Coronary artery (tissue), 2 donors: ENCODE results near the gene ARHGAP22.

Source experiments
- DNase-seq: peaks from one replicate; pipeline ENCODE4 v3.0.0-alpha.2; 2017; ENCODE audit warnings: low spot score
- H3K27ac ChIP-seq, 2 donors: fragments of 200-600 bp; sonication (generic); one replicate each; pipeline ENCODE4 v1.5.1; 2016 to 2019
- H3K4me3 ChIP-seq: fragments of 200-600 bp; sonication (generic); 2 replicates; pipeline ENCODE4 v1.5.1; 2016; ENCODE audit warnings: mild to moderate bottlenecking, moderate library complexity
- TF ChIP-seq, protein P1 (sequence below): fragments of 200-600 bp; sonication (generic); IDR thresholded peaks from one replicate; pipeline ENCODE4 v1.5.1; 2019; ENCODE audit warnings: antibody characterized with exemption

Gene ARHGAP22

GRCh38 chr10:48481385-48481784, 123.5 kb downstream of the ARHGAP22 start:
- Histone ChIP-seq H3K4me3 (no peak overlapping the region), H3K27ac (no peak overlapping the region)
- DNase-seq: no peak
- TF ChIP-seq, protein P1, sequence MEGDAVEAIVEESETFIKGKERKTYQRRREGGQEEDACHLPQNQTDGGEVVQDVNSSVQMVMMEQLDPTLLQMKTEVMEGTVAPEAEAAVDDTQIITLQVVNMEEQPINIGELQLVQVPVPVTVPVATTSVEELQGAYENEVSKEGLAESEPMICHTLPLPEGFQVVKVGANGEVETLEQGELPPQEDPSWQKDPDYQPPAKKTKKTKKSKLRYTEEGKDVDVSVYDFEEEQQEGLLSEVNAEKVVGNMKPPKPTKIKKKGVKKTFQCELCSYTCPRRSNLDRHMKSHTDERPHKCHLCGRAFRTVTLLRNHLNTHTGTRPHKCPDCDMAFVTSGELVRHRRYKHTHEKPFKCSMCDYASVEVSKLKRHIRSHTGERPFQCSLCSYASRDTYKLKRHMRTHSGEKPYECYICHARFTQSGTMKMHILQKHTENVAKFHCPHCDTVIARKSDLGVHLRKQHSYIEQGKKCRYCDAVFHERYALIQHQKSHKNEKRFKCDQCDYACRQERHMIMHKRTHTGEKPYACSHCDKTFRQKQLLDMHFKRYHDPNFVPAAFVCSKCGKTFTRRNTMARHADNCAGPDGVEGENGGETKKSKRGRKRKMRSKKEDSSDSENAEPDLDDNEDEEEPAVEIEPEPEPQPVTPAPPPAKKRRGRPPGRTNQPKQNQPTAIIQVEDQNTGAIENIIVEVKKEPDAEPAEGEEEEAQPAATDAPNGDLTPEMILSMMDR: no peak

DNA sequence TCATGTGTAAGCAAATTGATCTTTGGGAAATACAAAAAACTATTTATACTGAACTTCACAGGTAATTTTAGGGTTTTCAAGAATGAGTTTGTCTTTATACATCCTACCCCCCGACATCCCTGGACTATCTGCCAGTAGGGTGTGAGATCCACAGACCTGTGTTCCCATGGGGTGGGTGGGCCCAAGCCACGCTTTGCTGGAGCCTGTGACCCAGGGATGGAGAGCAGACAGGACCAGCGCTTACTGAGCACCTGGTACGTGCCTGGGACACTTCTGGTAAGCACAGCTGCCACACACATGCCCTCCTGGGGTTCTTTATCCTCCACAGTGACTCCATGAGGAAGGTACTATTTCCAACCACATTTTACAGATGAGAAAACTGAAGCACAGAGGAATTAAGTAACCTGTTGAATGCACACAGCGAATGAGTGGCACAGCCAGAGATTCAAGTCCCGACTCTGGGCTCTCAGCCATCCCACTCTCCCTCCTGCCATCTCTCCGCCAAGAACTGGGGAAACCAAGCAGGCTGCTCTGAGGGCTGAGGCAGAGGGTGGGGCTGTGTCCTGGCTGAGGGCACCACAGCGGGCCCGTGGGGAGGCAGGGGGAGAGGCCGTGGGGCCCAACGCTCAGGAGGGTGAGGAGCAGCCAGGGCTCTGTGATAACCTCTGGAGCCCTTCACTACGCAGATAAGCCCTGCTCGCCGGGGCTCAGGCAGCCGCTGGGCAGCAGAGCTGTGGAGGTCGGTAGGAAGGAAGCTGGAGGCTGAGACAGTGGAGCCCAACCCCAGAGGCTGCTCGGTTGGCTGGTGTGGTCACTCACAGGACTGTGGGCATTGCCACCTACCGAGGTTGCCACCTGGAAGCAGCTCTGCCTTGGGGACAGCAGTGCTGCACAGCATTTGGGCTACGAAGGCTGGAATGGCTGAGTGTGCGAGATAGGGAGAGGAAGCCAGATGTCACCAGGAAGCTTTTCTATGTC, 124.2 kb downstream of the ARHGAP22 start:
- DNase-seq: peak; percentile 52
- TF ChIP-seq, protein P1: no peak

DNA sequence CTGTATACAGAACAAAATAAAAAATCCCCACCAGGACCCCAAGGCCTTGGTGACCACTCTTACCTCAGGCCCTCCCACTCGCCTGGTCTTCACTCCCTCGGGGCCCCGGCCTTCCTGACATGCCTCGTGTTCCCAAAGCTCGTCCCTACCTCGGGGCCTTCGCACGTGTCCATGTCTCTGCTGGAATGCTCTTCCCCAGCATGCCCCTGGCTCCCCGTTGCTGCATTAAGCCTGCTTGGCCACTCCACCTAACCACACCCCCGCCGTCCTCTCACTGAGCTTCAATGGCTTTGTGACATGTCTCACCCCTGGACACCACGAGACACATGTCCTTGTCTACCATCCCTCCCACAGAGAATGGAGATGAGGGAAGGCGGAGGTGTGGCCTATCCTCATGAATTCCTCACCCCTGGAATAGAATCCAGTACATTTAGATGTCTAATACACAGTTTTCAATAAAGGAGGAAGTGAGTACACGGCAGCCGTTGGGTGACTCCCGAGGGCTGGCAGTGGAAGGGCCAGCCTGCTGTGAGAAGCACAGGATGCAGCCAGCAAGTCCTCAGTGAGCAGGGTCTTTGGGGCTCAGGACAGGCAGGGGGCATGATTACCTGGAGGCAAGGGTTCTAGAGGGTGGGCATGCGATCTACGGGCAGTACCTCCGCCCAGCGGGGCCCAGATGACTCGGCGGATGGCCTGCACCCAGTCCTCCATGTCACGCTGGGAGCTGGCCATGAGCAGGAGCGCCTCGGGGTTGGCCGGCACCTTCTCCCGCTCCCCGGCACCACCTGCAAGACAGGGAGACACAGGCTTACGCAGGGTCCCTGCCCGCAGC, 125.7 kb downstream of the ARHGAP22 start:
- no peak for DNase-seq
- Histone ChIP-seq H3K27ac (no peak overlapping the region), H3K4me3 (no peak overlapping the region)
- TF ChIP-seq, protein P1: no peak

More for the DNA sequence above, 124.2 kb downstream of the ARHGAP22 start:
- Histone ChIP-seq H3K4me3 (no peak overlapping the region), H3K27ac (no peak overlapping the region)

DNA sequence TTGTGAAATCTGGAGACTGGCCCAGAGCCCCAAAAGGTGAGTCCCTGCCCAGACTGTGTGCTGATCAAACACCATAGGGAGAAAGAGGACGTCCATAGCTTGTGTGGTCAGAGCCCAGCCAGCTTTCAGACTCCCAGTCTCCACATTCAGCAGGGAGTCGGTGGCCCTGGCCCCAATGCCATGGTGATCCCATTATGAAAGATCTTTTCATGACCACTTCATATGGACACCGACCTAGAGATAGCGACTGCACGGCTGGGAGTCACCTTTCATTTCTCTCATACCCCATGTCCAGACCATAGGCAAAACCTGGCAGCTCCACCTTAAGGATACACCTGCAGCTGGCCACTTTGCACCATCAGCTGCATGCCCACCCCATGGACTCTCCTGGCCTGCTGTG, 126.4 kb downstream of the ARHGAP22 start:
- TF ChIP-seq, protein P1: no peak
- no peak for DNase-seq
- no peak overlapping the region for H3K27ac ChIP-seq
- H3K4me3 ChIP-seq: no peak overlapping the region

DNA sequence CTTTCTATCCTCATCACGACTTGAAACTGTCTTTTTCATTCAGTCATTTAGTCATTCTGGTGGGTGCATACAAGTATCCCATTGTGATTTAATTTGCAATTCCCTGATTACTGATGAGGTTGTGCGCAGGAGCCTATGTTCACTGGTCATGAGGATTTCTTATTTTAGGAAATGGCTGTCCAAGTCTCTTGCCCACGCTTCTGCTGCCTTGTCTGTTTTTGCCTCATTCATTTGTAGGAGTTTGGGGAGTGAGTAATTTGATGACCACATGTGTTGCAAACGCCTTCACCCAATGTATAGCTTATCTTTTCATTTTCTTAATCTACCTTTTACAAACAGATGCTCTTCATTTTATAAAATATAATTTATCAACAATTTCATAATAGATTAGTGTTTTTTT, 127.3 kb downstream of the ARHGAP22 start:
- Histone ChIP-seq H3K4me3 (no peak overlapping the region), H3K27ac (no peak overlapping the region)
- no peak for DNase-seq
- TF ChIP-seq, protein P1: no peak

- DNase-seq: no peak
- Histone ChIP-seq H3K27ac (no peak overlapping the region), H3K4me3 (no peak overlapping the region)
- TF ChIP-seq, protein P1: no peak
Measured at GRCh38 chr10:48477141-48477540, 127.7 kb downstream of the ARHGAP22 start.
